H9 (cell line): ENCODE measurements around the gene ORAI3. TPM values are rescaled to one million over a fixed set of nuclear protein-coding genes. Genes with fewer than 3 reads are reported as not detected.
A peak's percentile ranks its signal among the peaks of the same experiment; 100 is the strongest.

Source experiments
- DNase-seq: peaks from one replicate; pipeline ENCODE4 v3.0.0-alpha.2; 2017
- H2AFZ ChIP-seq: one replicate; pipeline ENCODE4 v1.6.1; 2013; ENCODE audit warnings: mild to moderate bottlenecking, low read length, control low read depth, moderate library complexity
- H2AK5ac ChIP-seq: 2 replicates; pipeline ENCODE4 v1.6.1; 2013; ENCODE audit warnings: low read length, control low read depth, mixed read lengths; ENCODE audit not compliant: insufficient read length
- H2BK120ac ChIP-seq: one replicate; pipeline ENCODE4 v1.6.1; 2013; ENCODE audit warnings: low read depth, mild to moderate bottlenecking, low read length, control low read depth, inconsistent platforms; ENCODE audit not compliant: poor library complexity, severe bottlenecking
- H2BK12ac ChIP-seq: 2 replicates; pipeline ENCODE4 v1.6.1; 2013; ENCODE audit warnings: low read length, control low read depth, mixed read lengths, low read depth; ENCODE audit not compliant: insufficient read length
- H2BK15ac ChIP-seq: 2 replicates; pipeline ENCODE4 v1.6.1; 2013; ENCODE audit warnings: low read depth, low read length, control low read depth
- H2BK20ac ChIP-seq: one replicate; pipeline ENCODE4 v1.6.1; 2013; ENCODE audit warnings: low read depth, mild to moderate bottlenecking, low read length, control low read depth, inconsistent platforms; ENCODE audit not compliant: poor library complexity, severe bottlenecking
- H2BK5ac ChIP-seq: 2 replicates; pipeline ENCODE4 v1.6.1; 2013; ENCODE audit warnings: low read length, control low read depth, mixed read lengths; ENCODE audit not compliant: insufficient read length
- H3K14ac ChIP-seq: 2 replicates; pipeline ENCODE4 v1.6.1; 2013; ENCODE audit warnings: low read length, control low read depth; ENCODE audit not compliant: insufficient read depth
- H3K18ac ChIP-seq: 2 replicates; pipeline ENCODE4 v1.6.1; 2013; ENCODE audit warnings: low read depth, mild to moderate bottlenecking, mixed read lengths, low read length, control low read depth; ENCODE audit not compliant: insufficient read length
- H3K23ac ChIP-seq: 2 replicates; pipeline ENCODE4 v1.6.1; 2013; ENCODE audit warnings: low read length, control low read depth, mixed read lengths, low read depth; ENCODE audit not compliant: insufficient read length
- H3K23me2 ChIP-seq: 2 replicates; pipeline ENCODE4 v1.6.1; 2013; ENCODE audit warnings: low read depth, mild to moderate bottlenecking, mixed read lengths, low read length, control low read depth; ENCODE audit not compliant: insufficient read length, poor library complexity, severe bottlenecking
- H3K27ac ChIP-seq: 2 replicates; pipeline ENCODE4 v1.5.1; 2013; ENCODE audit warnings: low read length, control low read depth, mixed read lengths, low read depth; ENCODE audit not compliant: insufficient read length
- H3K27me3 ChIP-seq: 2 replicates; pipeline ENCODE4 v1.6.1; 2013; ENCODE audit warnings: low read length, control low read depth, inconsistent platforms; ENCODE audit not compliant: insufficient read depth
- H3K4ac ChIP-seq: 2 replicates; pipeline ENCODE4 v1.6.1; 2013; ENCODE audit warnings: low read depth, mild to moderate bottlenecking, control low read depth, inconsistent platforms, low read length, moderate library complexity
- H3K4me1 ChIP-seq: 2 replicates; pipeline ENCODE4 v1.6.1; 2013; ENCODE audit warnings: low read length, control low read depth, inconsistent platforms; ENCODE audit not compliant: insufficient read depth
- H3K4me2 ChIP-seq: 2 replicates; pipeline ENCODE4 v1.6.1; 2013; ENCODE audit warnings: low read length, control low read depth, mixed read lengths; ENCODE audit not compliant: insufficient read length, insufficient read depth
- H3K56ac ChIP-seq: 2 replicates; pipeline ENCODE4 v1.6.1; 2013; ENCODE audit warnings: low read depth, mild to moderate bottlenecking, mixed read lengths, low read length, control low read depth; ENCODE audit not compliant: insufficient read length
- H3K79me1 ChIP-seq: 2 replicates; pipeline ENCODE4 v1.6.1; 2013; ENCODE audit warnings: low read depth, mild to moderate bottlenecking, moderate library complexity, low read length, control low read depth, inconsistent platforms; ENCODE audit not compliant: insufficient read depth, poor library complexity, severe bottlenecking
- H3K79me2 ChIP-seq: 2 replicates; pipeline ENCODE4 v1.6.1; 2013; ENCODE audit warnings: low read length, control low read depth, inconsistent platforms; ENCODE audit not compliant: insufficient read depth
- H3K9ac ChIP-seq: 2 replicates; pipeline ENCODE4 v1.6.1; 2013; ENCODE audit warnings: low read length, control low read depth, mixed read lengths; ENCODE audit not compliant: insufficient read length; ENCODE audit errors: extremely low read depth
- H3K9me3 ChIP-seq: one replicate; pipeline ENCODE4 v1.6.1; 2013; ENCODE audit warnings: low read depth, low read length, inconsistent platforms; ENCODE audit not compliant: control insufficient read depth
- H3T11ph ChIP-seq: one replicate; pipeline ENCODE4 v1.6.1; 2013; ENCODE audit warnings: mild to moderate bottlenecking, low read length, control low read depth, inconsistent platforms
- H4K20me1 ChIP-seq: one replicate; pipeline ENCODE4 v1.6.1; 2013; ENCODE audit not compliant: control insufficient read depth, insufficient read length, insufficient read depth
- H4K5ac ChIP-seq: 2 replicates; pipeline ENCODE4 v1.6.1; 2013; ENCODE audit warnings: low read depth, mild to moderate bottlenecking, mixed read lengths, low read length, control low read depth; ENCODE audit not compliant: insufficient read length
- H4K8ac ChIP-seq: replicated peaks from 2 replicates; pipeline ENCODE4 v1.6.1; 2013; ENCODE audit warnings: low read length, control low read depth, mixed read lengths, low read depth; ENCODE audit not compliant: insufficient read length
- H4K91ac ChIP-seq: 2 replicates; pipeline ENCODE4 v1.6.1; 2013; ENCODE audit warnings: low read depth, mild to moderate bottlenecking, moderate library complexity, mixed read lengths, low read length, control low read depth; ENCODE audit not compliant: insufficient read length
- H3K27ac Mint-ChIP-seq, 3 experiments: 2 replicates in 2 of 3; 3 replicates in 1 of 3; pipeline ENCODE4 v1.8.0; 2020 to 2021; ENCODE audit warnings: mixed read lengths in 3 of 3, mild to moderate bottlenecking in 1 of 3, moderate library complexity in 1 of 3
- H3K27me3 Mint-ChIP-seq: 2 replicates; pipeline ENCODE4 v1.8.0; 2021; ENCODE audit warnings: low read depth, mild to moderate bottlenecking, moderate library complexity, mixed read lengths
- H3K36me3 Mint-ChIP-seq, 3 experiments: 2 replicates in 2 of 3; 3 replicates in 1 of 3; pipeline ENCODE4 v1.8.0; 2020 to 2021; ENCODE audit warnings: low read depth in 3 of 3, mixed read lengths in 3 of 3; ENCODE audit not compliant: insufficient read depth in 1 of 3
- H3K4me1 Mint-ChIP-seq, 2 experiments: 2 replicates each; pipeline ENCODE4 v1.8.0; 2020; ENCODE audit warnings: mixed read lengths in 2 of 2
- H3K4me3 Mint-ChIP-seq, 2 experiments: 2 replicates in 1 of 2; 3 replicates in 1 of 2; pipeline ENCODE4 v1.8.0; 2020 to 2021; ENCODE audit warnings: mild to moderate bottlenecking in 2 of 2, mixed read lengths in 2 of 2, moderate library complexity in 1 of 2
- H3K9me3 Mint-ChIP-seq, 2 experiments: 2 replicates in 1 of 2; 3 replicates in 1 of 2; pipeline ENCODE4 v1.8.0; 2020; ENCODE audit warnings: mild to moderate bottlenecking in 2 of 2, mixed read lengths in 2 of 2, moderate library complexity in 1 of 2
- CTCF ChIP-seq: fragments of 200-600 bp; sonication (generic); conservative IDR thresholded peaks from 3 replicates; pipeline ENCODE4 v1.8.0; 2021; ENCODE audit warnings: antibody characterized with exemption, mild to moderate bottlenecking
- WGBS: extraction: QIAGEN DNeasy Blood & Tissue Kit; methylation state at CpG from one replicate; pipeline ENCODE4 v1.1.7; 2013; ENCODE audit warnings: missing lambda C conversion rate, low lambda C conversion rate, mixed read lengths; ENCODE audit not compliant: insufficient read length; ENCODE audit errors: extremely low coverage; 5-methylcytosine and 5-hydroxymethylcytosine counted together
- total RNA-seq: library from RNA; stranded (reverse); gene quantifications from 2 replicates; pipeline ENCODE4 v1.2.1, GENCODE V29; 2021

ORAI3 gene
- total RNA-seq, 1 experiment from 2014 or later = 6.9 TPM

GRCh38 chr16:30924913-30925631, 23.8 kb upstream of the ORAI3 start:
- no peak overlapping the region for H2BK5ac ChIP-seq
- H3K9me3 ChIP-seq = no peaks in the 10 kb centered on the region
- H3K56ac ChIP-seq = no peak overlapping the region
- H2AFZ ChIP-seq = no peak overlapping the region
- Mint-ChIP-seq H3K4me3 (peak overlapping the region; percentile 85 to 92), H3K27me3 (no peaks in the 10 kb centered on the region), H3K27ac (peak overlapping the region; percentile 21 to 71 (median 68); a peak in 5 of 7 replicates), H3K9me3 (no peaks in the 10 kb centered on the region; a peak in 1 of 5 replicates), H3K4me1 (peaks cover 12 to 24% of the 10 kb centered on the region in 2 experiments), H3K36me3 (peaks cover 16 to 23% (median 22%) of the 10 kb centered on the region in 3 experiments)
- no peak overlapping the region for H3T11ph ChIP-seq
- H3K79me2 ChIP-seq = no peaks in the 10 kb centered on the region
- no peak overlapping the region for H2BK12ac ChIP-seq
- no peak overlapping the region for H2BK15ac ChIP-seq
- no peak overlapping the region for H4K8ac ChIP-seq
- no peak overlapping the region for H3K18ac ChIP-seq
- no peaks in the 10 kb centered on the region for H3K4me1 ChIP-seq
- no peaks in the 10 kb centered on the region for H4K20me1 ChIP-seq
- H3K14ac ChIP-seq = no peak overlapping the region
- no CpG with 5 or more reads among the region's 11 CpGs for WGBS
- H3K9ac ChIP-seq = peak overlapping the region; percentile 14
- no peak for TF ChIP-seq CTCF
- no peak overlapping the region for H2BK20ac ChIP-seq
- H3K27ac ChIP-seq = no peak overlapping the region
- peaks cover 10% of the 10 kb centered on the region for H3K23me2 ChIP-seq
- no peaks in the 10 kb centered on the region for H3K27me3 ChIP-seq
- no peaks in the 10 kb centered on the region for H3K79me1 ChIP-seq
- H2BK120ac ChIP-seq = no peak overlapping the region
- no peak overlapping the region for H3K23ac ChIP-seq
- no peak for DNase-seq
- peak overlapping the region; percentile 63 for H3K4me2 ChIP-seq
- H3K4ac ChIP-seq = no peak overlapping the region
- H4K5ac ChIP-seq = no peak overlapping the region
- no peak overlapping the region for H4K91ac ChIP-seq
- H2AK5ac ChIP-seq = no peak overlapping the region
